ENCODE measurements around the gene CTBP2.

- TF ChIP-seq CTCF (IDR thresholded peaks at IDR 0.05) = no peak
- TF ChIP-seq POLR2A (IDR thresholded peaks at IDR 0.05) = no peak
Observed at GRCh38 chr10:125076121-125076825, 84.1 kb downstream of the CTBP2 start.
